Prostate gland (tissue), 2 donors: ENCODE data around the gene TAB2. TPM values are rescaled to one million over a fixed set of nuclear protein-coding genes. Genes with fewer than 3 reads are reported as not detected.

Experiments
- DNase-seq: peaks from one replicate; pipeline ENCODE4 v3.0.0-alpha.2; 2019; ENCODE audit warnings: low spot score
- H3K27ac ChIP-seq, 2 donors: fragments of 200-600 bp; sonication (generic); 2 replicates each; pipeline ENCODE4 v1.5.1; 2017 to 2019
- H3K27me3 ChIP-seq: fragments of 200-600 bp; sonication (generic); replicated peaks from 2 replicates; pipeline ENCODE4 v1.5.1; 2019; ENCODE audit not compliant: insufficient read depth
- H3K36me3 ChIP-seq, 2 donors: fragments of 200-600 bp; sonication (generic); 1 replicate in 1 of 2; 2 replicates in 1 of 2; pipeline versions ENCODE4 v1.5.1 to v1.8.1; 2017 to 2019
- H3K4me1 ChIP-seq: fragments of 200-600 bp; sonication (generic); replicated peaks from 2 replicates; pipeline ENCODE4 v1.5.1; 2019
- H3K4me3 ChIP-seq, 2 donors: fragments of 200-600 bp; sonication (generic); 2 replicates each; pipeline ENCODE4 v1.5.1; 2017 to 2019
- H3K9me3 ChIP-seq: fragments of 200-600 bp; sonication (generic); 2 replicates; pipeline ENCODE4 v1.5.1; 2017
- POLR2A ChIP-seq: fragments of 450-650 bp; IDR thresholded peaks from one replicate; pipeline ENCODE4 v1.6.1; 2016; ENCODE audit warnings: antibody characterized with exemption, mild to moderate bottlenecking
- POLR2AphosphoS5 ChIP-seq: sonication (generic); formaldehyde crosslinking; IDR thresholded peaks from one replicate; pipeline ENCODE4 v1.6.1; 2017; ENCODE audit warnings: antibody characterized with exemption
- WGBS: methylation state at CpG from one replicate; pipeline ENCODE4 v1.1.5; 2018; 5-methylcytosine and 5-hydroxymethylcytosine counted together
- intact Hi-C: fragments of 100-400 bp; cut with DNase I; formaldehyde crosslinking; loops from one replicate; pipeline ENCODE4 v1.14.2; 2022
- total RNA-seq, 2 donors: library from RNA; depleted of rRNA; stranded (reverse); fragments of >200 nt; gene quantifications; one replicate each; pipeline ENCODE4 v1.1.0, GENCODE V29; 2016
- TF ChIP-seq, protein P1 (sequence below), 4 experiments: fragments of 200-600 bp in 2 of 4; fragments of 450-650 bp in 2 of 4; sonication (generic) in 2 of 4; IDR thresholded peaks; 1 replicate in 3 of 4; 2 replicates in 1 of 4; pipeline ENCODE4 v1.5.1; 2016 to 2019; ENCODE audit warnings: antibody characterized with exemption in 4 of 4, mild to moderate bottlenecking in 2 of 4, moderate library complexity in 2 of 4

The TAB2 gene
- total RNA-seq, 2 donors from 2014 or later = 58.8 to 66.3 TPM

- 97% methylated on average over 1 of the region's 1 CpG for WGBS
- TF ChIP-seq POLR2AphosphoS5 (no peak), POLR2A (no peak)
- TF ChIP-seq, protein P1, sequence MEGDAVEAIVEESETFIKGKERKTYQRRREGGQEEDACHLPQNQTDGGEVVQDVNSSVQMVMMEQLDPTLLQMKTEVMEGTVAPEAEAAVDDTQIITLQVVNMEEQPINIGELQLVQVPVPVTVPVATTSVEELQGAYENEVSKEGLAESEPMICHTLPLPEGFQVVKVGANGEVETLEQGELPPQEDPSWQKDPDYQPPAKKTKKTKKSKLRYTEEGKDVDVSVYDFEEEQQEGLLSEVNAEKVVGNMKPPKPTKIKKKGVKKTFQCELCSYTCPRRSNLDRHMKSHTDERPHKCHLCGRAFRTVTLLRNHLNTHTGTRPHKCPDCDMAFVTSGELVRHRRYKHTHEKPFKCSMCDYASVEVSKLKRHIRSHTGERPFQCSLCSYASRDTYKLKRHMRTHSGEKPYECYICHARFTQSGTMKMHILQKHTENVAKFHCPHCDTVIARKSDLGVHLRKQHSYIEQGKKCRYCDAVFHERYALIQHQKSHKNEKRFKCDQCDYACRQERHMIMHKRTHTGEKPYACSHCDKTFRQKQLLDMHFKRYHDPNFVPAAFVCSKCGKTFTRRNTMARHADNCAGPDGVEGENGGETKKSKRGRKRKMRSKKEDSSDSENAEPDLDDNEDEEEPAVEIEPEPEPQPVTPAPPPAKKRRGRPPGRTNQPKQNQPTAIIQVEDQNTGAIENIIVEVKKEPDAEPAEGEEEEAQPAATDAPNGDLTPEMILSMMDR (IDR thresholded peaks at IDR 0.05) = no peak
Measured at GRCh38 chr6:149313861-149314260, 3.7 kb upstream of the TAB2 start.

GRCh38 chr6:149314325-149314905 is 3.1 kb upstream of the TAB2 start:
- H3K36me3 ChIP-seq = no peaks in the 10 kb centered on the region
- H3K4me3 ChIP-seq = no peak overlapping the region
- 83% methylated on average over 1 of the region's 1 CpG for WGBS
- H3K4me1 ChIP-seq = no peaks in the 10 kb centered on the region
- TF ChIP-seq POLR2AphosphoS5 = no peak
- TF ChIP-seq, protein P1 (IDR thresholded peaks at IDR 0.05) = no peak
- TF ChIP-seq POLR2A = no peak
- H3K9me3 ChIP-seq = no peaks in the 10 kb centered on the region
- no peak overlapping the region for H3K27ac ChIP-seq
- no peak for DNase-seq
- intact Hi-C loops = loop anchor here (10.0 kb wide), 1 partner anchor 230 kb away; no protein-coding TSS in a partner anchor
- no peaks in the 10 kb centered on the region for H3K27me3 ChIP-seq

More at GRCh38 chr6:149313861-149314260, 3.7 kb upstream of the TAB2 start:
- no peaks in the 10 kb centered on the region for H3K36me3 ChIP-seq
- H3K27ac ChIP-seq = no peak overlapping the region
- no peaks in the 10 kb centered on the region for H3K9me3 ChIP-seq
- intact Hi-C loops = loop anchor here (10.0 kb wide), 1 partner anchor 229 kb away; no protein-coding TSS in a partner anchor
- H3K27me3 ChIP-seq = no peaks in the 10 kb centered on the region
- DNase-seq = no peak
- H3K4me3 ChIP-seq = no peak overlapping the region
- H3K4me1 ChIP-seq = no peaks in the 10 kb centered on the region

- peak overlapping the region; percentile 97 to 98 for H3K27ac ChIP-seq
- TF ChIP-seq, protein P1 (IDR thresholded peaks at IDR 0.05) = no peak
- TF ChIP-seq POLR2AphosphoS5 (no peak), POLR2A (no peak)
- no peaks in the 10 kb centered on the region for H3K9me3 ChIP-seq
- no peak for DNase-seq
- H3K27me3 ChIP-seq = no peaks in the 10 kb centered on the region
- peaks cover 4% of the 10 kb centered on the region for H3K4me1 ChIP-seq
- WGBS = 35% methylated on average over 7 of the region's 7 CpGs
- H3K36me3 ChIP-seq = no peaks in the 10 kb centered on the region
- intact Hi-C loops = loop anchor here (5.0 to 10.0 kb wide), 2 partner anchors 116 to 231 kb away; no protein-coding TSS in a partner anchor
- peak overlapping the region; percentile 93 to 95 for H3K4me3 ChIP-seq
Measured at GRCh38 chr6:149316108-149316727, 1.3 kb upstream of the TAB2 start.

DNA sequence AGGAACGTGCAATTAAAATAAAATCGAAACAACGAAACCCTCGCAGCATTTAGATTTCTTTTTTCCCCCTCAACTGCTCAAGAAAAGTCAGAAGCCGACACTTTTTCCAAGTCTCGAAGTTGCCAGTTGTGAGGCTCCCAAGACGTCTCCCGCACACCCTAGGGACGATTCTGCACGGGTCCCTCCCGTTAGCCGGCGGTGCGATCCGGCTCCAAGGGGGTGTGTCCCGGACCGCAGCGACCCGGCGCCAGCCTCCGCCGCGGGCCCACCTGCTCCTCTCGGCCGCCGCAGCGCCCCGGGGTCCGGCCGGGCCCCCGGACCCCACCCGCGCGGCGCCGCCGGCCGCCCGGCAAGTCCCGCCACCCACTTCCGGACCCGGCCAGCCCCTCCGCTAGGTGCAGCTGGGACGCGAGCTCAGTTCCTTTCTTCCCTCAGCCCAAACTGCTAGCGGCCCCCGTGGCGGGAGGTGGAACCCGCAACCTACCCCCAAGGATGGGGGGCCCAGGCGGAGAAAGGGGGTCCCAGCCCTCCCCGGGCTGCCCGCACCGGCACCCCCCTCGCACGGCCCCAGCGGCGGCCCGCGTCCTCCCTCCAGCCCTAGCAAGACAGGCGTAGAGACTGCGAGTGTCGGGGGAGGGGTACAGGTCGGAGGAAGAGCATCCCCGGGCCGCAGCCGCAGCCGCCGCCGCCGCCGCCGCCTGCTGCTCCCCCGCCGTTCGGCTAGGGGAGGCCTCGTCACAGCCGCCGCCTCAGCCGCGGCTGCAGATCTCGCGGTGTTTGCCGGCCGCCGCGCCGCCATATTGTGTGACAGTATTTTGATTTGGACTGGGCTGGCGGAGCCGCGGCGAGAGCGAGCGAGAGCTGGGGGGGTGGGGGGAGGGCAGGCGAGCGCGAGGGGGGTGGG is 520 bp upstream of the TAB2 start:
- 1% methylated on average over 74 of the region's 96 CpGs for WGBS
- H3K27me3 ChIP-seq = no peaks in the 10 kb centered on the region
- peak; percentile 83 for DNase-seq
- peaks cover 4% of the 10 kb centered on the region for H3K4me1 ChIP-seq
- no peaks in the 10 kb centered on the region for H3K9me3 ChIP-seq
- peak overlapping the region; percentile 97 to 98 for H3K27ac ChIP-seq
- TF ChIP-seq POLR2AphosphoS5 (peak; percentile 45), POLR2A (peak; percentile 72)
- TF ChIP-seq, protein P1 (IDR thresholded peaks at IDR 0.05) = peak in 2 of 4 experiments; percentile 15 to 28
- no peaks in the 10 kb centered on the region for H3K36me3 ChIP-seq
- peak overlapping the region; percentile 93 to 95 for H3K4me3 ChIP-seq
- intact Hi-C loops = loop anchor here (5.0 to 10.0 kb wide), 2 partner anchors 115 to 232 kb away; no protein-coding TSS in a partner anchor
